HG02852 (cell line): ENCODE results near the gene TGFBR3.
"Not testable (repeated sequence)": the region's sequence is repeated elsewhere in the genome, so short reads cannot be mapped to it uniquely, and the experiment has no call there.

Source experiments
- ATAC-seq: cut with Tn5 transposase; IDR thresholded peaks from one replicate; pipeline ENCODE4 v1.9.1; 2021; ENCODE audit warnings: mild to moderate bottlenecking, moderate library complexity; ENCODE audit not compliant: unreplicated experiment

TGFBR3 gene

DNA sequence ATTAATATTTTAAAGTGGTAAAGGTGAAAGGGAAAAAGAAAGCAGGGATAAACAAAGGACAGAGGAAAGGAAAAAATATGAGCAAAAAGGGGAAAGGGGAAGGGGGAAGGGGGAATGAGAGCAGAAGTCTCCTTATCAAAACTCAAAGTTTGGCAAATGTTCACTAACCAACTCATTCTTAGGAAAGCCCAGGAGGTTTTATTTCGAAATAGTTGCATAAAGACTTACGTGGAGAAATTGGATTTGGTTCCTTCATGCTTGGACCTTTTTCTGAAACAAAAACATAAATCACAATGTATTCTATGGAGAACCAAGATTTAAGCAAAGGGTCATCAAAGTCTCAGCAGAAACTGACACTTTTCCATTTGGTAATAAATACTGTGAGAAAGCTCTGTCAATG, 188.1 kb downstream of the TGFBR3 start:
- no peak for ATAC-seq

DNA sequence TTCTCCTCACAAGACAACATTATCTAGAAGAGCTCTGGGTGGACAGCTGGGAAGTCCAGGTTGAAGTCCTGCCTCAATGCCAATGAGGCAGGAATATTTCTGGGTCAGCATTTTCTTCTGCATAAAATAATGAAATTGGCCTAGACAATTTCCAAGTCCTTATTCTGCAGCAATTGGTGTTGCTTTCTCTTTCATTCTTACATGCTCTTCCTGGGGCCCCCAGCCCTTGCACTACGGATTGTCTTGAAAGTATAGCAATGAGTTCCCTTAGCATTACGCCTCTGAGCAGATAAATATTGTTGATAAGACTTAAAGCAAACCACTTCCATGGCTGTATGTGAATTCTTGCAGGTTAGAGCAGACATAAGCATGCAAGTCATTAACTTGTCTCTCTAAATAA, 188.5 kb downstream of the TGFBR3 start:
- ATAC-seq = peak; percentile 89

DNA sequence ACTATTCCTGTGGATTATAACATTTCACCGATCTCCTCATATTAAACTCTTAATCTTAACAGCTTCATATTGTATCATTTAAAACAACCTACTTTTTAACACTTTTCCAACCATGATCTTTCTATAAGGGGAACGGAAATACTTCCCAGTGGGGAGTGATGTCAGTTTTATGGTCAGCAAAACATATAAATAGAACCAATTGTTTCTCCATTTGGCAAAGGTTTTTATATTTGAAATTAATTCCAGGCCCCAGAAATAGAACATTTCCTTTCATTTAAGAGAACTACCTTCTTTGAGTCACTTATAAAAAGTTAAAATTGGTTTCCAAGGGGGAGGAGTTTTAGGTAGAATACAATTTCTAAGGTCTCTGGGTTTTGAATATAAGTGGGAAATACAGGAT, 189.6 kb downstream of the TGFBR3 start:
- ATAC-seq = no peak

DNA sequence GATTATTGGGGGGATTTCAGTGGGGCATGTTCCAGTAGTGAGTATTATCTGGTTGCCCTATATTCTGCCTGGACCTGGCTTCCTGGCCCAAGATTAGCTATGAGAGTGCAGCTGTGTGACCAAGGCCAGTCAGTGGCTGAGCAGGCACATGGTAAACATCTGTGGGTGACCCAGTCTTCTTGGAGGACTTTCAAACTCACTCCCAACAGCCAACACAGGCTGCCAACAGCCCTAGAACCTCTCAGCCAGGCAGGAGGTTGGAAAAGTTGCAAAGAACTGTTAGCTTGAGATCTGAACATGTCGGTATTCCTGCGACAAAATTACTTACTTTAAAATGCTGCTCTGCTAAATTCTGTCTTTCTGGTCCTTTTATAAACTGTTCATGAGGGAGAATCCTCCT, 192.4 kb downstream of the TGFBR3 start:
- no peak for ATAC-seq

DNA sequence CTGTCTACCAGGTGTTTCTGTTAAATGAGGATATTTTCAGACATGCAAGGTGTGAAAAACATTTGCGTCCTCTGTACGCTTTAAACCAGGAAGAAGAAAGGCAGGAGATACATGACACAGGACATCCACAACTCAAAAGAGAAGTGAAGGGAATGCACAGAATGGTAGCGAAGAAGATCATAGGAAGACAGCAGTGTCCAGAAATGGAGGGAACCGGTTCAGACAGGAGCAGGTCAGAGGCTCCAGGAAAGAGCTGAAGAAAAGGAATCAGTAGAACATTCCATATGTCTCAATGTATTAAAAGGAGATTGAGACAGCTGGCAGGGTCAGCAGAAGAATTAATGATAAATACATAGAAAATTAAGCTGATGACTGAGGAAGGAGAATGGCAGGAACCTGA, 194.4 kb downstream of the TGFBR3 start:
- no peak for ATAC-seq

DNA sequence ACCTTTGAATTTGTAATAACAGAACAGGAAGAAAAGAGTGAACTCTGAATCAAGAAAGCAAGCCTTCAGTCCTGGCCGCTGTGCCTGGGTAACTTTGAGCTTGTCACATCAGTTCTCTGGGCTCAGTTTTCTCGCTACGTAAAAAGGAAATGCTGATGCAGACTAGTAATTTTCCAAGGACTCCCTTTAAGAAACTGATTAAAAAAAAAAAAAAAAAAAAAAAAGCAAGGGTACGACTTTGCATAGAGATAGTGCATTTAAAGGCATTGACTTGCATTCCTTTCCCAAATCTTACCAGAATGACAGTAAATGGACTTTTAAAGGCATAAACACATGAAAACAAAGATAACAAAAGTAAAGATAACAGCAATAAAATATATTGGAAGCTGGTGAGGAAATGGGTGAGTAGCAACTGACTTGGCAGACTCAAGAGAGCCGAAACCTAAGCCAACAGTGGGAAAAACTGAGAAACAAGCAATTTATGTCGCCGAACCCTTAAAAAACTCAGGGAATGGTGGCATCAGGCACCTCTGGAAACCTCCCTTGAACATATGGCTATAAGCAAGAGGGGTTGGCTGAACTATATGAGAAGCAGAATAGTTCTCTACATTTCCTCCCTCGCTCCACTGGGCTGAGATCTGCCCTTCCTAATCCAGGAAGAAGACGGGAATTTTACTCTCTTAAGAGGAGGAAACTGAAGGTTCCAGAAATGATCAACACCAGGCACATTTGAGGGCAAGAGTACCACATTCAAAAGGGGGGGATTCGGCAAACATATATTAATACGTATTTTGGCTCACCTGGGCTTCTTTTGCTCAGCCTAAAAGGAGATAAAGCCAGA, 196.1 kb downstream of the TGFBR3 start:
- ATAC-seq = no peak

DNA sequence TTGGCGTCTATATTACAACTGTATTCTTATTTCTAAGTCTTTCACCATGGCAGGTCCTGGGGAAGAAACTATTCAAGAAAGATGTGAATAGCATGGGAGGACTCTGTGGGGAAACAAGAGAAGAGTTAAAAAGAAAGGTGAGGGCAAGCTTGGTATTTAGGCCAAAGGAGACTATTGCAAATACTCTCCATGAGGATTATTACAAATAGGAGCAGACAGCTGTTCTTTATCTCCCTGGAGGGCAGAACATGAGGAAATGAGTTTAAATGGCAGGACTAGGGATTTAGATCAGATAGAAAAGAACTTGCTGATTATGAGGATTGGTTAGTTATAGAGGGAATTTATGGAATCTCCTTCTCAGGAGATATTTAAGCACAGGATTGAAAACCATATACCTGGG, 198.5 kb downstream of the TGFBR3 start:
- ATAC-seq = no peak

DNA sequence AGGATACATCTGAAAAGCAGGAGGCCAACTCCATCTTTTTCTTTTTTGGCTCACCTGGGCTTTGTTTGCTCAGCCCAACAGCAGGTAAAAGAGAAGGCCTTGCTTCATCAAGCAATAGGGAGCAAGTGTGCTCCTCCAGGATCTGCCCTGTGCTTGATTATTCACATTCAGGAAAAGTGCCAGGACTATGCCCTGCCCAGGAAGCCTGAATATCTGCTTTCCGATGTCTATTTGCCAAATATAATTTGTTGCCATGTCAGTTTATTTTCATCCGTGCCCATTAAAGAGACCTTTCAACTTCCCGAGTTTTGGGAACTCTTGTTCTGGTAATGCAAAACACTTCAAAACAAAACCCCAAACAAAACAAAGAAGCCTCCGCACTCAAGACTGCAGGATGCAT, 200.0 kb downstream of the TGFBR3 start:
- ATAC-seq = no peak

DNA sequence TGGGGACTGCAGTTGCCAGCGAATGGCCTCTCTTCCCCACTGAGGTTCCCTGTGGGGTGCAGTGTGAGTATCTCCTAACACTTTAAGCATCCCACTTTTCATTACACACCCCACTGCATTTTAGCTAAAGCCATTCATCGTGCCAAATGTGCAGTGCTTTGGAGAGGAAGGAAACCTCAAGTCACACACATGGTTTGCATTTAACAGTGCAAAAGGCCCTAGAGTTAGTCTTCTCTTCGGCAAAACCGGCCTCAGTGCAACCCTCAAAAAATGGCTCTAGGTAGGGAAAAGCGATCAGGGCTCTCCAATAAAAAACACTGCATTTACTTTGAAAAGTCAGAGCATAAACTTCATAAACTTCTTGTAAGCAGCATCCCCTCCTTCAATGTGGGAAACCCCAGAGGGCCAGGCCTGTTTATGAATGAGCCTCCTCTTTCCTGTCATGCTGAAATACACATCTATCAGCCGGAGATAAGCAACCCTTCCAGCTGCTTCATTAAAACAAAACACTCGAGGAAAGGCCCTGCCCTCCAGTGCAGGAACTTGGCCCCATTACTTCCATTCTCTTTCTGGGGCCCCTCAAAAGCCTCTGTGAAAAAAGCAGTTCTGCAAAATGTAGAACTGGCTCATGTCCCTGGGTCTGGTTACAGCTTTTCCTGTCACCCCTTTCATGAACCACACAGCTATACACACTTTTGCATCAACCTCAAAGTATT, 201.3 kb downstream of the TGFBR3 start:
- peak; percentile 53 for ATAC-seq

DNA sequence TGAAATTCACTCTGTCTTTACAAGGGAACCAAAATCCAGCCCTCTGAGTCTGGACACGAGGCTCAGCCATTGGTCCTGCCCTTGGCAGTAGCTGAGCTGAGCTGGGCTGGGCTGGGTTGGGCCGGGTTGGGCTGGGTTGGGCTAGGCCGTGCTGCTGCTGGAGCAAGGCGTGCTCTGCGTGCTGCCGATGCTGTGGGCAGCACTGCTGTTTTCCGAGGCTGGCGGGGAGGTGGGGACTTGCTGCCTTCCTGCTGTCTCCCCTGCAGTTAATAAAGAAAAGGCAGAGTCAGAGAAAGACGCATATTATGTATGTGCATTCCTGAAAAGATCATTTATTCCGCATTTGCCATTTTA, 202.4 kb downstream of the TGFBR3 start:
- ATAC-seq = no peak

DNA sequence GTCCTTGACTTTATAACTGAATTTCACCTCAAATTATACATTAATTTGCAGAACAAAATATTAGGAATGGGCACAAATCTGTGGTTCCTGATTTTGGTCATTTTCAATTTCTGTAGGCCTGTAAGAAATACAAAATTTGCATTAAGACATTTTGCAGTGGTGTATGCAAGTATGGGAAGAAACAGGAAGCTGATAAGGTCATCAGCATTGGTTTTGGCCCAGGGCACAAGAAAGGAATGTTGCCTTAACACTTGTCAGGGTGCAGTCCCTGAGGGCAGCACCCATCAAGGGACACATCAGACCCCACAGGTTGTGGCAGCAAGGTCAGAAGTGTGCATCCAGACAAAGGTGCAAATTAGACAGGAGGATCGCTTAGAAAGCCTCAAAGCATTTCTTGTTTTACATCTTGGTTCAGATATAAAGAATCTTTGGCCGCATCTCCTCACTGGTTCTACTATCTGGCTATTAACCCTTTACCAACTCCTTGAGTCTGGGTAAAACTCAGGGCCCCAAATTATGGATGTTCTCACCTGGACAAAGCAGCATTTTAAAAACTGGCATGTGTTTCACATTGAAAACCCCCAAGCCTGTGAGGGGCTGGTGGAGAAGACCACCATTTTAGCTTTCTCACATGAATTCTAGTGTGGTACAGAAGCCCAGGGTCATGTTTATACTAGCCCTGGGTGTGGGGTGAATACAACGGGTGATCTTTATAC, 202.9 kb downstream of the TGFBR3 start:
- ATAC-seq = no peak

DNA sequence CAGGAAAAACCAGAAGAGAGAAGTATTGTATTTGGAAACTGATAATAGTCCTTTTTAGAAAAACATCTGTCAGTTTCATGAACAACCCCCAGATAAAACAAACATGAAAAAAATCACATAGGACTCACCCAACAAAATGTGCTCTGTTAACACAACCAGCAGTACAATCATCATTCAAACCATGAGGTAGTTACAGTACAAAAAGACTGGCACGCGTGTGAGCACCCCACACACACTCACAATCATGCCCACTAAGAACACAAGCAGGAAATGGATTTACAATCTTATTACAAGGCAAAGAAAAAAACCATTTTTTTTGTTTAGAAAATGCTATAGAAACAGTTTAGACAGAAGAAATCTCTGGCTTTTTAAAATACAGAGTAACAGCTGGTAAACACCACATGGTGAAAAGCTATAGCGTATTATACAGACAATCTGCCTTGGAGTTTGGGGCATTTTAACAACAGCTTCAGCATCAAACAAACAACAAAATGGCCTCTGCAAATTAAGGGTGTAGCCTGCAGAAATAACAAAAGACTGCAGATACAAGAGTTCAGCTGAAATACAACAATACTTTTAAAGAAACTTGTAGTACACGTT, 205.3 kb downstream of the TGFBR3 start:
- ATAC-seq = no peak

DNA sequence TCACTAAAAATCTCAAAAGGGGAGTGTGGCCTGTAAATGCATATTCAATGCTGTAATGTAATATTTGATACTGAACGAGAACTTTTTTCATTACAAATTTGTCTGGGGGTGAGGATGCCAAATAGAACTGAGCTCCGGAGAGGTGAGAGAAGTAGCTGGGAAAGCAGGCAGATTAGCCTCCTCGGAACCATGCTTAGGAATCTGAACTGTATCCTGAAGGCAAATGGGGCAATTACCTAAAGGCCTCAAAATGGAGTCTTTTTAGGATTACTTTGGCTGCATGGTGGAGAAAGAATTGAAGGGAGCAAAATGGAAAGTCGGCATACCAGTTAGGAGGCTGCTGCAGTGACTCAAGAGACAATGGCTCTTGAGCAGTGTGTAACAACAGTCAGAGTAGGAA, 206.5 kb downstream of the TGFBR3 start:
- no peak for ATAC-seq

DNA sequence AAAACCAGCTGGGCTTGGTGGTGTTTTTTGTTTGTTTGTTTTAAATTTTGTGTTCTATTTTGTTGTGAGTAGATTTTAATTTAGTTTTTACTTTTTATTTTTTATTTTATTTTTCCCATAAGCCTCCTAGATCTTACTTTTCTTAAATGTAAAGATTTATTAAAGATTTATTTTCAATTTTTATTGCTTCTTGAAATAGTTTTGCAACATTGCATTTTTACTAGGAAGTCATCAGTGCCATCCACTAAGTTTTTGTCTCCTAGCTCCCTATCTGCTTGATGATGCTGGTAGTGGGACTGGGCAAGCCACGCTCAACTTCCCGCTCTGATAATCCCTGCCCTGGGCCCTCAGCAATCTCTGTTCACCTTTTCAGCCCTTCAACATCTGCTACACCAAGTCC, 209.9 kb downstream of the TGFBR3 start:
- ATAC-seq = no peak

DNA sequence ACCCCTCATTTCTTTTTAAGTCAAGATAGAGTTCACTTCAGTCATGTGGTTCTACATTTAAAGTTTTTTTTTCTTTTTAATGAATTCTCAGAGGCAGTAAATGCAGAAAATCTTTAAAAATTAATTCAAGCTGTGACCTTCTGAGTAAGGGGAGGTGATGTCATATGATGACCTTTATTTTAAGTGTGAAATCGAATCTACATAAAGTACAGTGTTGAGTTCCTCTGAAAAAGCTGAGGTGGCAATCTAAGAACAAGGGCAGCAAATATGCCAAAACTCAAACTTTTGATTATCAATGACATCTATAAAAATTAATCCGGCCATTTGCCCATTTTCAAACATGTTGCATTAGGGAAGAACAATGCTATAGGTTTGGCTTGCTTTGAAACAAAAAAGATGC, 211.8 kb downstream of the TGFBR3 start:
- no peak for ATAC-seq

DNA sequence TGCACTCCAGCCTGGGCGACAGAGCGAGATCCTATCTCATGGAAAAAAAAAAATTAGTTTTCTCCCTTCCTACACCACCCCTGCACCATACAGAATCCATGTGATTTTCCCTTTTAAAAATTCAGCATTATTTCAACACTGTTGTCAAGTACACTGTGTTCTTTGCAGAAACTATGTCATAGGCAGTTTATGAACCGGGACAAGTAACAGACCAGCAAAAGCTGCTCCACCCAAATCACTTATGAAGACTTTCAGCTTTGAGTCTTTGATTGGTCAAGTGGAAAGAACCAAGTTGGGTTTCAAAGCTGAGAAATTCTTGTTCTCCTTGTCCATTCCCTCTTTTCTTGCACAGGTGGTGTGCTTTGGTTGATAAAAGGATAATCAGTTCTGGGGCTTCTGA, 212.3 kb downstream of the TGFBR3 start:
- no peak for ATAC-seq

DNA sequence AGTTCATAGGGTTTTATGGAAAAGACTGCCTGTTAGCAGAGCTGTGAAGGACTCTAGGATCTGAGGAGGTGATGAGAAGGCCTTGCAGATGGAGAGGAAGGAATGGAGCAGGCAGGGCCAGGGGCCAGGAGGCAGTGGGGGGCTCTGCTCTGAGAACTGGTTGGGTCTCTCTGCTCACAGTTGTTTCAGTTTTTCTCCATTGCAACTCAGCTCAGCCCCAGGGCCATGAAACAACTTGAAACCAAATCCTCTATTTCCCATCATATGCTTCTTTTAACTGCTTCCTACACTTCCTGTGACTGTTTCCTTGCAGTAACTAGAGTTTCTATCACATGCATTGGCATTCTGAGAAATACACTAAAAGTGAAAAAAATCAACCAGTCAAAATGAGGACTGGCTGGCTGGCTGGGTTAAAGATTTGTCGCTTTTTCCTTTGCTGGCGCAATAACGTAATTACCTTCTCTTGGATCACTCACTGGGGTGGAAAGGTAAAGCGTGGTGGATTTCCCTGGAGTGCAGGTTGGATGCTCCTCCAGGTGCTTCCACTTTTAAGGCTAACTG, 213.3 kb downstream of the TGFBR3 start:
- ATAC-seq = no peak

DNA sequence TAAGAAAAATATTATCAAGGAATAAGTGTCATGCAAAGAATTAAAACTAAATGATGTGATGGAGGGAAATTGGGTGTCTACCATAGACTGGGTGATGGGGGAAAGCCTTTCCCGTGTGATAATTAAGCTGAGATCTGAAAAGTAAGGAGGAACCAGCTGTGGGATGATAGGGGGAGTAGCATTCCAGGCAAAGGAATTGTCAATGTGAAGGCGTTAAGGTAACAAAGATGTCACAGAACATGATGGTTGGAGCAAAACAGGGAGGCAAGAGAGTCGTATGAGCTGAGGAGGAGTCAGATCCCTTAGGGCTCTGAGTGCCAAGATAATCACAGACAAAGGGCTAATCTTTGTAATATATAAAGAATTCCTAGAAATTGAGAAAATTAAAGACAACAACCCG, 215.2 kb downstream of the TGFBR3 start:
- ATAC-seq = no peak

DNA sequence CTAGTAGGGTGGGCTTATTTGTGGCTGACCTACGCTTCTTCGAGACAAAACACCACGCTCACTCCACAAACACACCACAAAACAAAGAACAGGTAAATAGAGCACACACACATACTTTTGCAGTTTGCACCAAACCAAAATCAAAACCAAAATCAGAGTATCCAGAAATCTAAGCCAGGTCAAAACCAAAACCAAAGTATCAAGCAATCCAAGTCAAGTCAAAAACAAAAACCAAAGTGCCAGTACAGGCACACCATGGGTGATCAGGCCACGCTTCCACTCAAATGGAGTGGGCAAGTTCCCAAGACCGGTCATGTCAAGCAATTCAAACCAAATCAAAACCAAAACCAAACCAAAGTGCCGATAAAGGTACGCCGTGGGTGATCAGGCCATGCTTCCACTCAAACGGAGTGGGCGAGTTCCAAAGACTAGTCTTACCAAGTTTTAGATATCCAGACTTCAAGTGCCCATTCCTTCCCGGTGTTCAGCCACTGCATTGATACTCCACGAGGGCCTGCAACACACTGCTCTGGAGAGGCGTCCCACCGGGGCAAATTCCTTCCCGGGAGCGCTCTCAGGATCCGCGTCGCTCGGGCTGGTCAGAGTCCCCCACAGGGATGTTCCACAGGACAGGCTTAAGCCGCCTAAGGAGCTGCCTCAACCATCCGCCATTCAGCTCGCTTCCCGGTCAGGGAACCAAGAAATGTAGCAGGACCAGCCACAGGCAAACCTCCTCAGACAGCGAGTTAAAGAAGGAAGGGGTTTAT, 216.2 kb downstream of the TGFBR3 start:
- no peak for ATAC-seq

DNA sequence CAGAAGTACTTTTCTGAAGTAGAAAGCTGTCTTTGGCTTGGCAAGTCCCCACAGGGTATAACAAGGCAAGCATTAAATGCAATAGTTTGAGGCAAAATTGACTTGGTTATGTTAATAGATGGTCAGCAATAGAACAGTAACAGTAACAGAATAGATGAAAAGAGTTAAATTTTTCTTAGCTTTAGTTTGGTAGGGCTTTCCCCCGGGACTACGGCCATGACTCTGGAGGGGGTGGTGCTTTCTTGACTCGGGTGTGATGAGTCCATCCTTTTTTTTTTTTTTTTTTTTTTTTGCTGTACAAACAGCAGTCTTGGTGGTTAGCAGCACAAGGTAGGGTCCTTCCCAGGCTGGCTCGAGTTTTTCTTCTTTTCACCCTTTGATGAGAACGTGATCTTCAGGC, 219.3 kb downstream of the TGFBR3 start:
- ATAC-seq = not testable (repeated sequence)
